ENCODE data around the gene FAM114A1.

DNA sequence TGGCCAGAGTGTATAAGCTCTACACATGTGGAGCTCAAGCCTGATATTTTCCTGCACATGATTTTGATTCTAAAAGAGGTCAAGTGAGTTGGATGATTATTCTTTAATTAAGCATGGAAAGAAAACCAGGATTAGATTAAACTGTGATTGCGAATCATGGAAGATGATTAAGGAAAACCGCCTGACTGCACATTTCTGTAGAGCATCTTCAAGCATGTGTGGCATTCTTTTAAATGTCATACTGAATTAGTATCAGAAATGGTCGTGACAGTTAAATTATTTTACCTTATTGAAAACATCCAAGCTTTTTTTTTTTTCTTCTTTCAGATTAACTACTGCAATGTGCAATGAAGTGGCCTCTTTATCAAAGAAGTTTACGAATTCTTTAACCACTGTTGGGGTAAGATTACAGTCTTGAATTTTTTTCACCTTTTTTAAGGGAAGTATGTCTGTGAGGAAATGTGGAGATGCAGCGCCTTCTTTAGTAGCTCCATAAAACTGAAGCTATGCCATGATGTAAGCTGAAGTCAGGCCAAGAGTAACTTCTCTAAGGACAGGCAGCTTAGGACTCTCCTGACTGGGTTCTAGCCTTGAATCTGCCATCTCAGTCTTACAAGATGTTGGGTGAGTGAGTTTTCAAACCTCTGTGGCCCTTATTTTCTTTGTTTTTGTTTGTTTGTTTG is 67.9 kb downstream of the FAM114A1 start:
- TF ChIP-seq, protein P1, sequence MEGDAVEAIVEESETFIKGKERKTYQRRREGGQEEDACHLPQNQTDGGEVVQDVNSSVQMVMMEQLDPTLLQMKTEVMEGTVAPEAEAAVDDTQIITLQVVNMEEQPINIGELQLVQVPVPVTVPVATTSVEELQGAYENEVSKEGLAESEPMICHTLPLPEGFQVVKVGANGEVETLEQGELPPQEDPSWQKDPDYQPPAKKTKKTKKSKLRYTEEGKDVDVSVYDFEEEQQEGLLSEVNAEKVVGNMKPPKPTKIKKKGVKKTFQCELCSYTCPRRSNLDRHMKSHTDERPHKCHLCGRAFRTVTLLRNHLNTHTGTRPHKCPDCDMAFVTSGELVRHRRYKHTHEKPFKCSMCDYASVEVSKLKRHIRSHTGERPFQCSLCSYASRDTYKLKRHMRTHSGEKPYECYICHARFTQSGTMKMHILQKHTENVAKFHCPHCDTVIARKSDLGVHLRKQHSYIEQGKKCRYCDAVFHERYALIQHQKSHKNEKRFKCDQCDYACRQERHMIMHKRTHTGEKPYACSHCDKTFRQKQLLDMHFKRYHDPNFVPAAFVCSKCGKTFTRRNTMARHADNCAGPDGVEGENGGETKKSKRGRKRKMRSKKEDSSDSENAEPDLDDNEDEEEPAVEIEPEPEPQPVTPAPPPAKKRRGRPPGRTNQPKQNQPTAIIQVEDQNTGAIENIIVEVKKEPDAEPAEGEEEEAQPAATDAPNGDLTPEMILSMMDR (IDR thresholded peaks at IDR 0.05; ENCODE audit: low read depth, low read length, missing input control): no peak
- TF ChIP-seq YY1 (IDR thresholded peaks at IDR 0.05) (no peak), TAF1 (conservative IDR thresholded peaks at IDR 0.05) (no peak), SP1 (IDR thresholded peaks at IDR 0.05) (no peak)
- TF ChIP-seq, protein P2, sequence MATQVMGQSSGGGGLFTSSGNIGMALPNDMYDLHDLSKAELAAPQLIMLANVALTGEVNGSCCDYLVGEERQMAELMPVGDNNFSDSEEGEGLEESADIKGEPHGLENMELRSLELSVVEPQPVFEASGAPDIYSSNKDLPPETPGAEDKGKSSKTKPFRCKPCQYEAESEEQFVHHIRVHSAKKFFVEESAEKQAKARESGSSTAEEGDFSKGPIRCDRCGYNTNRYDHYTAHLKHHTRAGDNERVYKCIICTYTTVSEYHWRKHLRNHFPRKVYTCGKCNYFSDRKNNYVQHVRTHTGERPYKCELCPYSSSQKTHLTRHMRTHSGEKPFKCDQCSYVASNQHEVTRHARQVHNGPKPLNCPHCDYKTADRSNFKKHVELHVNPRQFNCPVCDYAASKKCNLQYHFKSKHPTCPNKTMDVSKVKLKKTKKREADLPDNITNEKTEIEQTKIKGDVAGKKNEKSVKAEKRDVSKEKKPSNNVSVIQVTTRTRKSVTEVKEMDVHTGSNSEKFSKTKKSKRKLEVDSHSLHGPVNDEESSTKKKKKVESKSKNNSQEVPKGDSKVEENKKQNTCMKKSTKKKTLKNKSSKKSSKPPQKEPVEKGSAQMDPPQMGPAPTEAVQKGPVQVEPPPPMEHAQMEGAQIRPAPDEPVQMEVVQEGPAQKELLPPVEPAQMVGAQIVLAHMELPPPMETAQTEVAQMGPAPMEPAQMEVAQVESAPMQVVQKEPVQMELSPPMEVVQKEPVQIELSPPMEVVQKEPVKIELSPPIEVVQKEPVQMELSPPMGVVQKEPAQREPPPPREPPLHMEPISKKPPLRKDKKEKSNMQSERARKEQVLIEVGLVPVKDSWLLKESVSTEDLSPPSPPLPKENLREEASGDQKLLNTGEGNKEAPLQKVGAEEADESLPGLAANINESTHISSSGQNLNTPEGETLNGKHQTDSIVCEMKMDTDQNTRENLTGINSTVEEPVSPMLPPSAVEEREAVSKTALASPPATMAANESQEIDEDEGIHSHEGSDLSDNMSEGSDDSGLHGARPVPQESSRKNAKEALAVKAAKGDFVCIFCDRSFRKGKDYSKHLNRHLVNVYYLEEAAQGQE (IDR thresholded peaks at IDR 0.05): no peak
- TF ChIP-seq, protein P3, sequence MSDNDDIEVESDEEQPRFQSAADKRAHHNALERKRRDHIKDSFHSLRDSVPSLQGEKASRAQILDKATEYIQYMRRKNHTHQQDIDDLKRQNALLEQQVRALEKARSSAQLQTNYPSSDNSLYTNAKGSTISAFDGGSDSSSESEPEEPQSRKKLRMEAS (IDR thresholded peaks at IDR 0.05): no peak

Data from liver (tissue), 3 donors.